Neuronal stem cell (in vitro differentiated cells): ENCODE measurements around the gene VPS26C.

Source experiments
- DNase-seq: peaks from one replicate; pipeline ENCODE4 v3.0.0-alpha.2; 2013; ENCODE audit warnings: low spot score
- H2AFZ ChIP-seq: one replicate; pipeline ENCODE4 v1.6.1; 2013; ENCODE audit warnings: mild to moderate bottlenecking, low read length, inconsistent platforms
- H2AK5ac ChIP-seq: 2 replicates; pipeline ENCODE4 v1.6.1; 2013; ENCODE audit warnings: low read depth, mild to moderate bottlenecking, inconsistent platforms, low read length, moderate library complexity, mixed read lengths
- H2BK120ac ChIP-seq: 2 replicates; pipeline ENCODE4 v1.6.1; 2013; ENCODE audit warnings: low read depth, mild to moderate bottlenecking, inconsistent platforms, low read length, moderate library complexity, mixed read lengths
- H2BK12ac ChIP-seq: one replicate; pipeline ENCODE4 v1.6.1; 2013; ENCODE audit warnings: low read length, inconsistent platforms
- H2BK15ac ChIP-seq: 2 replicates; pipeline ENCODE4 v1.6.1; 2013; ENCODE audit warnings: mild to moderate bottlenecking, low read length, inconsistent platforms, mixed read lengths
- H2BK5ac ChIP-seq: one replicate; pipeline ENCODE4 v1.6.1; 2013; ENCODE audit warnings: inconsistent platforms, mild to moderate bottlenecking, low read length, moderate library complexity
- H3K14ac ChIP-seq: one replicate; pipeline ENCODE4 v1.6.1; 2013; ENCODE audit warnings: low read length, inconsistent platforms
- H3K18ac ChIP-seq: 2 replicates; pipeline ENCODE4 v1.6.1; 2013; ENCODE audit warnings: low read length, inconsistent platforms
- H3K23ac ChIP-seq: 2 replicates; pipeline ENCODE4 v1.6.1; 2013; ENCODE audit warnings: low read depth, mild to moderate bottlenecking, mixed read lengths, low read length, inconsistent platforms; ENCODE audit not compliant: poor library complexity
- H3K27ac ChIP-seq: replicated peaks from 3 replicates; pipeline ENCODE4 v1.5.1; 2013; ENCODE audit warnings: low read length, inconsistent platforms
- H3K27me3 ChIP-seq, 3 experiments: 2 replicates each; pipeline ENCODE4 v1.6.1; 2013; ENCODE audit warnings: low read length in 3 of 3, mild to moderate bottlenecking in 2 of 3, inconsistent platforms in 1 of 3, low read depth in 1 of 3, mixed read lengths in 1 of 3, moderate library complexity in 1 of 3; ENCODE audit not compliant: control insufficient read depth in 3 of 3, insufficient read depth in 3 of 3
- H3K36me3 ChIP-seq, 2 donors: replicated peaks in 1 of 2; 2 replicates each; pipeline ENCODE4 v1.6.1; 2013; ENCODE audit warnings: low read length in 2 of 2; ENCODE audit not compliant: control insufficient read depth in 2 of 2, insufficient read depth in 2 of 2
- H3K4ac ChIP-seq: 2 replicates; pipeline ENCODE4 v1.6.1; 2013; ENCODE audit warnings: inconsistent platforms, mild to moderate bottlenecking, low read length, moderate library complexity
- H3K4me1 ChIP-seq, 2 donors: 1 replicate in 1 of 2; 2 replicates in 1 of 2; pipeline ENCODE4 v1.6.1; 2013; ENCODE audit warnings: low read length in 2 of 2, low read depth in 1 of 2; ENCODE audit not compliant: control insufficient read depth in 2 of 2, insufficient read depth in 1 of 2
- H3K4me2 ChIP-seq: one replicate; pipeline ENCODE4 v1.6.1; 2013; ENCODE audit warnings: mild to moderate bottlenecking, low read length, inconsistent platforms; ENCODE audit not compliant: insufficient read depth, poor library complexity, severe bottlenecking
- H3K4me3 ChIP-seq, 2 donors: 2 replicates each; pipeline ENCODE4 v1.5.1; 2013; ENCODE audit warnings: low read length in 2 of 2, mild to moderate bottlenecking in 2 of 2, inconsistent platforms in 1 of 2, moderate library complexity in 1 of 2
- H3K79me1 ChIP-seq: one replicate; pipeline ENCODE4 v1.6.1; 2013; ENCODE audit warnings: low read depth, mild to moderate bottlenecking, inconsistent platforms, low read length, moderate library complexity
- H3K9ac ChIP-seq: one replicate; pipeline ENCODE4 v1.6.1; 2013; ENCODE audit warnings: mild to moderate bottlenecking, low read depth, low read length, inconsistent platforms; ENCODE audit not compliant: poor library complexity
- H3K9me3 ChIP-seq, 2 donors: replicated peaks in 1 of 2; 2 replicates each; pipeline versions ENCODE3 to v1.6.1; 2013; ENCODE audit warnings: low read length in 2 of 2, mild to moderate bottlenecking in 2 of 2, inconsistent platforms in 1 of 2, low read depth in 1 of 2, mixed read lengths in 1 of 2, moderate library complexity in 1 of 2; ENCODE audit not compliant: control insufficient read depth in 2 of 2, insufficient read depth in 1 of 2
- H4K8ac ChIP-seq: one replicate; pipeline ENCODE4 v1.6.1; 2013; ENCODE audit warnings: low read depth, mild to moderate bottlenecking, inconsistent platforms, low read length, moderate library complexity
- H4K91ac ChIP-seq: one replicate; pipeline ENCODE4 v1.6.1; 2013; ENCODE audit warnings: low read length, low read depth, mild to moderate bottlenecking, inconsistent platforms; ENCODE audit not compliant: poor library complexity
- WGBS, 2 donors: extraction: QIAGEN DNeasy Blood & Tissue Kit; methylation state at CpG; one replicate each; pipeline ENCODE4 v1.1.7; 2013; ENCODE audit warnings: missing lambda C conversion rate in 2 of 2, mixed read lengths in 1 of 2; ENCODE audit not compliant: insufficient read length in 2 of 2, insufficient replicate concordance in 1 of 2; ENCODE audit errors: extremely low coverage in 2 of 2; 5-methylcytosine and 5-hydroxymethylcytosine counted together

Gene VPS26C

DNA sequence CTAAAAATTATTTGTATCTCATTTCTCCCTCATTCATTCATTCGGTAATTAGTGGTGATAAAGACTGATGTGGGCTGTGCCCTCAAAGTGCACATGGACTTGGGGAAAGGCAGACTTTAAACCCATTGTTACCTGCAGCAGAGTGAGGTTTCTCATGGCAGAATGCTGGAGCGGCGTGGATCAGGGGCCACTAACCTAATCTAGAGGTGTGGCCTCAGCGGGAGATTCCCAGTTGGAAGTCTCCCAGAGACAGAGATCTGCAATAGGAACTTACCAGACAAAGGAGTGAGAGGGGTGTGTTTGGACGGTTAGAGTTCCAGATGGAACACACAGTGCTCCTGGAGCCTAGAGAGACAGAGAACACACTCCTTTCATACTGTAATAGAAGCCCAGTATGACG, 73.5 kb downstream of the VPS26C start:
- no peak overlapping the region for H3K23ac ChIP-seq
- H2BK12ac ChIP-seq, result no peak overlapping the region
- H3K9ac ChIP-seq, result no peak overlapping the region
- H3K4me1 ChIP-seq, result no peaks in the 10 kb centered on the region
- H4K8ac ChIP-seq, result no peak overlapping the region
- H3K4me2 ChIP-seq, result no peak overlapping the region
- no peak overlapping the region for H4K91ac ChIP-seq
- no peaks in the 10 kb centered on the region for H3K27me3 ChIP-seq
- peaks cover 1% of the 10 kb centered on the region for H3K79me1 ChIP-seq
- no peaks in the 10 kb centered on the region for H3K9me3 ChIP-seq
- WGBS, 2 donors, result no CpG with 5 or more reads among the region's 6 CpGs
- no peak overlapping the region for H2AK5ac ChIP-seq
- no peak overlapping the region for H2BK5ac ChIP-seq
- H3K4ac ChIP-seq, result no peak overlapping the region
- H3K27ac ChIP-seq, result no peak overlapping the region
- DNase-seq, result no peak
- H3K18ac ChIP-seq, result no peak overlapping the region
- no peak overlapping the region for H2BK15ac ChIP-seq
- no peak overlapping the region for H2AFZ ChIP-seq
- H3K14ac ChIP-seq, result no peak overlapping the region
- H3K36me3 ChIP-seq, result peaks cover 20 to 100% of the 10 kb centered on the region in 2 donors
- no peak overlapping the region for H3K4me3 ChIP-seq
- H2BK120ac ChIP-seq, result no peak overlapping the region

DNA sequence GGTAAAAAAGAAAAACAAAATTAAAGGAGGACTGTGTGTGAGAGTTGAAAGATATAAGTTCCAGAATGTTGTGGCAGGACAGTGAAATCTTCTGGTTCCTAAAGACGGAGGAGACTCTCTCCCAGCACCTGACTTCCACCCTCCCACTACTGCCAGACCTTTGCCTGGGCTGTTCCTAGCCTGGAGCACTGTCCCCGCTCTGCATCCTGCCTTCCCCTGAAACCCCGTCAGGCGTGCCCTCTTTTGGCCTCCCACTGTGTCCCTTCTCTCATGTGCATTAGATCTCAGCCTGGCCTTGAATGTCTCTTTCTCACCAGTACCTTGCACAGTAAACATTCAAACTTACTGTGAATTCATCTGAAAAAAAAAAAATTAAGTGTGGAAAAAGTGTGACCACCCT, 74.1 kb downstream of the VPS26C start:
- DNase-seq, result no peak
- no CpG with 5 or more reads among the region's 4 CpGs for WGBS, 2 donors
- H2AK5ac ChIP-seq, result no peak overlapping the region

GRCh38 chr21:37192019-37192418, 75.1 kb downstream of the VPS26C start:
- H3K27me3 ChIP-seq, result no peaks in the 10 kb centered on the region
- no peak overlapping the region for H3K23ac ChIP-seq
- WGBS, 2 donors, result no CpG with 5 or more reads among the region's 2 CpGs
- H3K14ac ChIP-seq, result no peak overlapping the region
- H2BK5ac ChIP-seq, result no peak overlapping the region
- H3K18ac ChIP-seq, result no peak overlapping the region
- H2AK5ac ChIP-seq, result no peak overlapping the region
- H3K79me1 ChIP-seq, result peaks cover 1% of the 10 kb centered on the region
- H3K4me3 ChIP-seq, result no peak overlapping the region
- no peak overlapping the region for H2AFZ ChIP-seq
- no peak overlapping the region for H2BK15ac ChIP-seq
- H3K36me3 ChIP-seq, result peaks cover 17 to 100% of the 10 kb centered on the region in 2 donors
- H3K9me3 ChIP-seq, result no peaks in the 10 kb centered on the region
- H2BK120ac ChIP-seq, result no peak overlapping the region
- no peak overlapping the region for H2BK12ac ChIP-seq
- no peak for DNase-seq
- H3K9ac ChIP-seq, result no peak overlapping the region
- H3K27ac ChIP-seq, result no peak overlapping the region
- no peak overlapping the region for H3K4ac ChIP-seq
- H3K4me1 ChIP-seq, result no peaks in the 10 kb centered on the region
- no peak overlapping the region for H4K8ac ChIP-seq
- H4K91ac ChIP-seq, result no peak overlapping the region
- H3K4me2 ChIP-seq, result no peak overlapping the region

More for the DNA sequence above, 74.1 kb downstream of the VPS26C start:
- H2AFZ ChIP-seq, result no peak overlapping the region
- no peak overlapping the region for H3K18ac ChIP-seq
- H3K4ac ChIP-seq, result no peak overlapping the region
- no peak overlapping the region for H3K23ac ChIP-seq
- no peaks in the 10 kb centered on the region for H3K4me1 ChIP-seq
- H3K27me3 ChIP-seq, result no peaks in the 10 kb centered on the region
- peaks cover 1% of the 10 kb centered on the region for H3K79me1 ChIP-seq
- no peak overlapping the region for H3K27ac ChIP-seq
- no peaks in the 10 kb centered on the region for H3K9me3 ChIP-seq
- H2BK120ac ChIP-seq, result no peak overlapping the region
- H3K9ac ChIP-seq, result no peak overlapping the region
- H3K14ac ChIP-seq, result no peak overlapping the region
- H2BK15ac ChIP-seq, result no peak overlapping the region
- peaks cover 16 to 100% of the 10 kb centered on the region in 2 donors for H3K36me3 ChIP-seq
- H4K8ac ChIP-seq, result no peak overlapping the region
- no peak overlapping the region for H3K4me2 ChIP-seq
- H4K91ac ChIP-seq, result no peak overlapping the region
- no peak overlapping the region for H2BK12ac ChIP-seq
- H2BK5ac ChIP-seq, result no peak overlapping the region
- H3K4me3 ChIP-seq, result no peak overlapping the region

- Histone ChIP-seq H3K4me2 (no peak overlapping the region), H3K4me1 (no peaks in the 10 kb centered on the region), H2BK12ac (no peak overlapping the region), H3K27ac (no peak overlapping the region), H3K18ac (no peak overlapping the region), H2BK5ac (no peak overlapping the region), H2BK15ac (no peak overlapping the region), H4K8ac (no peak overlapping the region), H4K91ac (no peak overlapping the region), H3K36me3 (peaks cover 7 to 99% of the 10 kb centered on the region in 2 donors), H3K14ac (no peak overlapping the region), H2AFZ (no peak overlapping the region), H3K9me3 (no peaks in the 10 kb centered on the region), H2BK120ac (no peak overlapping the region), H2AK5ac (no peak overlapping the region), H3K4me3 (no peak overlapping the region), H3K27me3 (no peaks in the 10 kb centered on the region), H3K4ac (no peak overlapping the region), H3K79me1 (no peaks in the 10 kb centered on the region), H3K9ac (no peak overlapping the region), H3K23ac (no peak overlapping the region)
- WGBS, 2 donors, result no CpG with 5 or more reads among the region's 1 CpG
- DNase-seq, result no peak
Observed at GRCh38 chr21:37188825-37189224, 78.3 kb downstream of the VPS26C start.
